GM18951 (cell line): ENCODE results near the gene MNAT1.

Experiments used
- POLR2A ChIP-seq: IDR thresholded peaks from 4 replicates; pipeline ENCODE4 v1.6.1; 2011; ENCODE audit warnings: mild to moderate bottlenecking; ENCODE audit not compliant: insufficient read length, insufficient read depth; ENCODE audit errors: extremely low read depth
- in situ Hi-C: fragments of 300-500 bp; cut with MboI; formaldehyde crosslinking; loops from one replicate; pipeline ENCODE4 v1.12.0; 2022; ENCODE audit warnings: low sequenced_read_pairs, mixed read lengths, inconsistent platforms; ENCODE audit not compliant: unreplicated experiment

The MNAT1 gene

DNA sequence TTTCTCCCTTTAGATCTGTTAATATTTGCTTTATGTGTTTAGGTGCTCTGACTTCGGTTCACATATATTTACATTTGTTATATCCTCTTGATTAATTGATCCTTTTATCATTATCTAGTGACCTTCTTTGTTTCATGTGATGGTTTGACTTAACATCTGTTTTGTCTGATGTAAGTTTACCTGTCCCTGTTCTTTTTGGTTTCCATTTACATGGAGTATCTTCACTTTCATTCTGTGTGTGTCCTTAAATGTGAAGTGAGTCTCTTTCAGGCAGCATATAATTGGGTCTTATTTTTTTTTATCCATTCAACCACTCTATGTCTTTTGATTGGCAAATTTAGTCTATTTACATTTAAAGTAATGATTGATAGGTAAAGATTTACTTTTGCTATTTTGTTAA lies 222.1 kb downstream of the MNAT1 start:
- in situ Hi-C loops: no loop called here

GRCh38 chr14:60958146-60958545 lies 223.6 kb downstream of the MNAT1 start:
- in situ Hi-C loops: no loop called here
- no peak for TF ChIP-seq POLR2A

More for the DNA sequence above, 222.1 kb downstream of the MNAT1 start:
- no peak for TF ChIP-seq POLR2A

DNA sequence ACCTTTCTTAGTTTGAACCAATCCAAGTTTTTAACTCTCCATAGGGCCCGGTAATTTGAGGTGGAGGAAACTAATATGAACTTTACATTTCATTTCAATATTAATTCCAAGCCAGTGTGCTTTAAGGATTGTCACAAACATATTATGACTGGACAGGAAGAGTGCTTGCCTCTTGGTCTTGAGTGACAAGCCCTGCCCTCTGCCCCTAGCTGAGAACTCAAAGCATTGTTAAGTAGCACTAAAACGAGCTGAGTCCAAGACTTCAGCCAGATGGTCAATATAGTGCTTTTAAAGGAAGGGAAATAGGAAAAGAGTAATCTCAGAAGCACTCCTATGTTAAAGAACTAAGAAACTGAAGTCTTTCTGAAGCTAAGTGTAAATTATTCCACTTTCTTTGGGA lies 229.2 kb downstream of the MNAT1 start:
- in situ Hi-C loops: no loop called here
- TF ChIP-seq POLR2A: no peak

DNA sequence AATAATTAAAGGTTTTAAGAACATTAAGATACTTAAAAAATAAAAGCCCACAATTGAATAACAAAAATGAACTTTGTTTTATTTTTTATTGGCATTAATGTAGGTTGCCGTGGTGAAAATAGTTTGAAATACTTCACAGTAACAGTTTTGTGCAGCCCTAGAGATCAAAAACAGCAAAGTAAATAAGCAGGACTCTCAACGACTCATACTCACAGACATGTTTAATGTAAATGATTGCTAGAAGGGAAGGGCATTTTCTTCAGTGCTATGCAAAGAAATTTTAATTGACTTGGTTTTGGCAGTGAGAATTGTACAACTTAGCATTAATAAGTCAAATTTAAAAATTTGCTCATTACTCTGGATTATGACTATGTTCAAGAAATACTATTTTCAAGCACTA lies 230.3 kb downstream of the MNAT1 start:
- TF ChIP-seq POLR2A: no peak
- in situ Hi-C loops: no loop called here

- in situ Hi-C loops: no loop called here
- no peak for TF ChIP-seq POLR2A
Observed at GRCh38 chr14:60965402-60965801, 230.8 kb downstream of the MNAT1 start.

DNA sequence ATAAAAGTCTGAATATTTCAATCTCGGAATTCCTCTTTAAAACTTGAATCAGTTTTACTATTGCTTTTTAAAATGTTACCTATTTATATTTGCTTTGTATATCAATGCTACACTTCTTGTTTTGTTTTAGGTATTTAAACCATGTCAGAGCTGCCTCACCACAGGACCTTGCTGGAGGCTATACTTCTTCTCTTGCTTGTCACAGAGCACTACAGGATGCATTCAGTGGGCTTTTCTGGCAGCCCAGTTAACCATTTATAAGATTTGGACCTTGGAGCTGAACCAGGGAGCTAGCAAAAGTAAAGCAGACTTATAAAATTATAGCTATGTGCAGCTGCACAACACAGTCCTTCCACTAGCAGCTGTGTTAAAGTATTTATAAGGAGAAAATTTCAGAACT lies 233.5 kb downstream of the MNAT1 start:
- in situ Hi-C loops: no loop called here
- no peak for TF ChIP-seq POLR2A

GRCh38 chr14:60968671-60969070 lies 234.1 kb downstream of the MNAT1 start:
- in situ Hi-C loops: no loop called here
- no peak for TF ChIP-seq POLR2A

DNA sequence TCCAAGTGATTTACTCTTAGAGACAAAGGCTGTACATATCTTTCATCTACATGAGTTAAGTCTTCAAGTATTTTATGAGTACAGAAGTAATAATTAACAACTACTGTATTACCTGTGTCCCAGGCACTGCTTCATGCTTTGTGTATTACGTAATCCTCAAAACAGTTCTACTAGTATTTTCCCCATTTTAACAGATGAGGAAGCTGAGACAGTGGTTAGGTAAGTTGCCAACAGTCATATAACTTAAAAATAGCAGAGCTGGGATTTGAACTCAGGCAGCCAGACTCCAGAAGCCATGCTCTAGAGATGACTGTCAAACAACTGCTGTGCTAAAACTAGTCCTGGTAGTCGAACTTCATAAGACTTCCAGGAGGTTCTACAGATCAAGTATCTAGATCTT lies 235.6 kb downstream of the MNAT1 start:
- in situ Hi-C loops: no loop called here
- TF ChIP-seq POLR2A: no peak

DNA sequence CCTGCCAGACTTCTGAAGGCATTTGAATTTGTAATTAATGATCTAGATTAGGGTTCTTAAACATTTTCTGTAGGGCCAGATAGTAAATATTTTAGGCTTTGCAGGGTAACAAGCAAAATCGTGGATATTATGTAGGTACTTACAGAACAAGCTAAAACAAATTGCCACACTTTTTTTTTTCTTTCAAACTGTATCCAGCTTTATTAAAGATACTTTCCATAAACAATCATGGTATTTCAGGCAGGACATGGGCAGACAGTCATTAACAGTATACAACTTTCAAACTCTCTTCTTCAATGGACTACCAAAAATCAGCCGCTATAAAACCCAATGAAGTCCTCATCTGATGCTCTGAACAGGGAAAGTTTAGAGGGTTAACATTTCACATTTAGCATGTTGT lies 236.7 kb downstream of the MNAT1 start:
- TF ChIP-seq POLR2A: no peak
- in situ Hi-C loops: no loop called here

- no peak for TF ChIP-seq POLR2A
- in situ Hi-C loops: no loop called here
Observed at GRCh38 chr14:60972295-60972694, 237.7 kb downstream of the MNAT1 start.

DNA sequence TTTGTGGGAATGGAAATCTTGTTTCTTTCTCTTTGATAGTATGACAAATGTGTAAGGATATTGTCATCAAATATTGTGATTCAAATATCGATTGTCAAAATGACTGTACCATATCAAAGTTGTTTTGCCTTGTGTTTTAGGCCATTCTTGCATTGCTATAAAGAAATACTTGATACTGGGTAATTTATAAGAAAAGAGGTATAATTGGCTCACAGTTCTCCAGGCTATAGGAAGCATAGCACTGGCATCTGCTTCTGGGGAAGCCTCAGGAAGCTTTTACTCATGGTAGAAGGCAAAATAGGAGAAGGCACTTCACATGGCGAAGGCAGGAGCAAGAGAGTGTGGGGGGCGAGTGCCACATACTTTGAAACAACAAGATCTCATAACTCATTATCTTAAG lies 238.5 kb downstream of the MNAT1 start:
- in situ Hi-C loops: no loop called here
- TF ChIP-seq POLR2A: no peak

- in situ Hi-C loops: no loop called here
- no peak for TF ChIP-seq POLR2A
Observed at GRCh38 chr14:60974090-60974651, 239.6 kb downstream of the MNAT1 start.

DNA sequence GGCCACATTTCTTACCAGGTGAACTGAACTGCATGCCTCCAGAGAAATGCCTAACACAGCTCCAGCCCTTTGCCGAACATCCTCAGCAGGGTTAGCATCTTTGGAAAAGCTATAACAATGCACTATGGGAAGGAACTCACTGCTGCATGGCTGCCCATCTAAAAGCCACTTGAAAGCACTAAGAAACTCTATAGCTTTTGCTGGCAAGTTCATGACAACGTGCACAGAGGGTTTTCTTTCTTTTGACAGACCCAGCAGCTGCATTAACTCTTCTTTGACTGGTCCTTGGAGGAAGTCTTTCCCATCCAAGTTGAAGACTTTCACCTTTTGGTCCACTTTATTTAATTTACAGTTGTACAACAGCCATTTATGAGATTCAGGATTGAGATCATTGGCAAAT lies 241.0 kb downstream of the MNAT1 start:
- in situ Hi-C loops: no loop called here
- TF ChIP-seq POLR2A: no peak

- in situ Hi-C loops: no loop called here
- TF ChIP-seq POLR2A: no peak
Observed at GRCh38 chr14:60977847-60978246, 243.3 kb downstream of the MNAT1 start.
